Central memory CD8-positive, alpha-beta T cell (primary cell): Measurements from ENCODE around the gene KIZ.

ENCODE experiments used
- ATAC-seq: fragments of 150-1000 bp; cut with Tn5 transposase; replicated peaks from 2 replicates; pipeline ENCODE4 v1.10.0; 2022; ENCODE audit warnings: mild to moderate bottlenecking, moderate FRiP score, moderate number of reproducible peaks; ENCODE audit not compliant: poor library complexity, severe bottlenecking; ENCODE audit errors: extremely low read depth
- DNase-seq, 2 donors: peaks; one replicate each; pipeline ENCODE4 v3.0.0; 2021; ENCODE audit warnings: low spot score in 2 of 2
- H3K27ac Mint-ChIP-seq: one replicate; pipeline ENCODE4 v1.8.0; 2022; ENCODE audit warnings: low read depth, mild to moderate bottlenecking, moderate library complexity, mixed read lengths
- H3K27me3 Mint-ChIP-seq: one replicate; pipeline ENCODE4 v1.8.0; 2022; ENCODE audit warnings: mixed read lengths
- H3K36me3 Mint-ChIP-seq: one replicate; pipeline ENCODE4 v1.8.0; 2022; ENCODE audit warnings: mild to moderate bottlenecking, moderate library complexity, mixed read lengths; ENCODE audit not compliant: insufficient read depth
- H3K4me1 Mint-ChIP-seq: one replicate; pipeline ENCODE4 v1.8.0; 2022; ENCODE audit warnings: mixed read lengths
- H3K4me3 Mint-ChIP-seq: one replicate; pipeline ENCODE4 v1.8.0; 2022; ENCODE audit warnings: mild to moderate bottlenecking, moderate library complexity, mixed read lengths
- H3K9me3 Mint-ChIP-seq: one replicate; pipeline ENCODE4 v1.8.0; 2022; ENCODE audit warnings: mixed read lengths

KIZ gene

GRCh38 chr20:21177767-21178166, 51.9 kb downstream of the KIZ start:
- Mint-ChIP-seq H3K9me3 (no peaks in the 10 kb centered on the region), H3K27ac (no peak overlapping the region), H3K36me3 (peaks cover 1% of the 10 kb centered on the region), H3K4me1 (peaks cover 10% of the 10 kb centered on the region), H3K27me3 (no peaks in the 10 kb centered on the region), H3K4me3 (no peak overlapping the region)
- ATAC-seq (no peak), DNase-seq (no peak)

GRCh38 chr20:21179757-21180156, 53.9 kb downstream of the KIZ start:
- H3K27ac Mint-ChIP-seq: no peak overlapping the region
- no peaks in the 10 kb centered on the region for H3K27me3 Mint-ChIP-seq
- no peak overlapping the region for H3K4me3 Mint-ChIP-seq
- DNase-seq (no peak), ATAC-seq (no peak)
- no peaks in the 10 kb centered on the region for H3K9me3 Mint-ChIP-seq
- H3K4me1 Mint-ChIP-seq: peaks cover 10% of the 10 kb centered on the region
- peaks cover 1% of the 10 kb centered on the region for H3K36me3 Mint-ChIP-seq

GRCh38 chr20:21180248-21180647, 54.4 kb downstream of the KIZ start:
- no peaks in the 10 kb centered on the region for H3K27me3 Mint-ChIP-seq
- H3K36me3 Mint-ChIP-seq: peaks cover 1% of the 10 kb centered on the region
- ATAC-seq (no peak), DNase-seq (no peak)
- no peak overlapping the region for H3K27ac Mint-ChIP-seq
- no peaks in the 10 kb centered on the region for H3K9me3 Mint-ChIP-seq
- H3K4me1 Mint-ChIP-seq: peaks cover 10% of the 10 kb centered on the region
- H3K4me3 Mint-ChIP-seq: no peak overlapping the region

- Mint-ChIP-seq H3K4me1 (peaks cover 10% of the 10 kb centered on the region), H3K36me3 (peaks cover 3% of the 10 kb centered on the region), H3K9me3 (no peaks in the 10 kb centered on the region), H3K27me3 (no peaks in the 10 kb centered on the region), H3K4me3 (no peak overlapping the region), H3K27ac (no peak overlapping the region)
- DNase-seq (no peak), ATAC-seq (no peak)
Observed at GRCh38 chr20:21181028-21181427, 55.1 kb downstream of the KIZ start.

- Mint-ChIP-seq H3K4me3 (no peak overlapping the region), H3K4me1 (peaks cover 10% of the 10 kb centered on the region), H3K9me3 (no peaks in the 10 kb centered on the region), H3K36me3 (peaks cover 3% of the 10 kb centered on the region), H3K27ac (no peak overlapping the region), H3K27me3 (no peaks in the 10 kb centered on the region)
- ATAC-seq (no peak), DNase-seq (no peak)
Observed at GRCh38 chr20:21182832-21183563, 57.1 kb downstream of the KIZ start.

- Mint-ChIP-seq H3K4me3 (no peak overlapping the region), H3K27me3 (no peaks in the 10 kb centered on the region), H3K36me3 (peaks cover 5% of the 10 kb centered on the region), H3K9me3 (no peaks in the 10 kb centered on the region), H3K4me1 (peaks cover 7% of the 10 kb centered on the region), H3K27ac (no peak overlapping the region)
- no peak for DNase-seq
- no peak for ATAC-seq
Observed at GRCh38 chr20:21183722-21184121, 57.8 kb downstream of the KIZ start.

- Mint-ChIP-seq H3K27me3 (no peaks in the 10 kb centered on the region), H3K9me3 (no peaks in the 10 kb centered on the region), H3K4me1 (no peaks in the 10 kb centered on the region), H3K36me3 (peaks cover 3% of the 10 kb centered on the region), H3K27ac (no peak overlapping the region), H3K4me3 (no peak overlapping the region)
- no peak for ATAC-seq
- DNase-seq: no peak
Observed at GRCh38 chr20:21184819-21185218, 58.9 kb downstream of the KIZ start.

GRCh38 chr20:21185849-21186248, 60.0 kb downstream of the KIZ start:
- Mint-ChIP-seq H3K4me1 (no peaks in the 10 kb centered on the region), H3K27ac (no peak overlapping the region), H3K27me3 (no peaks in the 10 kb centered on the region), H3K4me3 (no peak overlapping the region), H3K9me3 (no peaks in the 10 kb centered on the region), H3K36me3 (peaks cover 3% of the 10 kb centered on the region)
- no peak for DNase-seq
- ATAC-seq: no peak

- H3K36me3 Mint-ChIP-seq: peaks cover 3% of the 10 kb centered on the region
- H3K27me3 Mint-ChIP-seq: no peaks in the 10 kb centered on the region
- ATAC-seq: no peak
- no peak overlapping the region for H3K27ac Mint-ChIP-seq
- no peak overlapping the region for H3K4me3 Mint-ChIP-seq
- DNase-seq: no peak
- H3K4me1 Mint-ChIP-seq: no peaks in the 10 kb centered on the region
- H3K9me3 Mint-ChIP-seq: no peaks in the 10 kb centered on the region
Observed at GRCh38 chr20:21189761-21190523, 64.1 kb downstream of the KIZ start.

GRCh38 chr20:21190869-21191268, 65.0 kb downstream of the KIZ start:
- Mint-ChIP-seq H3K36me3 (peaks cover 2% of the 10 kb centered on the region), H3K9me3 (no peaks in the 10 kb centered on the region), H3K4me1 (no peaks in the 10 kb centered on the region), H3K27ac (no peak overlapping the region), H3K27me3 (no peaks in the 10 kb centered on the region), H3K4me3 (no peak overlapping the region)
- DNase-seq (no peak), ATAC-seq (no peak)

GRCh38 chr20:21191839-21192238, 66.0 kb downstream of the KIZ start:
- H3K9me3 Mint-ChIP-seq: no peaks in the 10 kb centered on the region
- DNase-seq: no peak
- H3K36me3 Mint-ChIP-seq: peaks cover 2% of the 10 kb centered on the region
- ATAC-seq: no peak
- H3K27me3 Mint-ChIP-seq: no peaks in the 10 kb centered on the region
- H3K4me1 Mint-ChIP-seq: no peaks in the 10 kb centered on the region
- no peak overlapping the region for H3K27ac Mint-ChIP-seq
- H3K4me3 Mint-ChIP-seq: no peak overlapping the region

- no peak overlapping the region for H3K27ac Mint-ChIP-seq
- DNase-seq (no peak), ATAC-seq (no peak)
- no peaks in the 10 kb centered on the region for H3K27me3 Mint-ChIP-seq
- no peaks in the 10 kb centered on the region for H3K9me3 Mint-ChIP-seq
- peaks cover 5% of the 10 kb centered on the region for H3K36me3 Mint-ChIP-seq
- H3K4me1 Mint-ChIP-seq: peaks cover 5% of the 10 kb centered on the region
- no peak overlapping the region for H3K4me3 Mint-ChIP-seq
Observed at GRCh38 chr20:21202259-21202658, 76.4 kb downstream of the KIZ start.

- Mint-ChIP-seq H3K36me3 (peaks cover 5% of the 10 kb centered on the region), H3K27me3 (no peaks in the 10 kb centered on the region), H3K27ac (no peak overlapping the region), H3K4me3 (no peak overlapping the region), H3K4me1 (peaks cover 5% of the 10 kb centered on the region), H3K9me3 (no peaks in the 10 kb centered on the region)
- ATAC-seq (no peak), DNase-seq (no peak)
Observed at GRCh38 chr20:21203088-21203656, 77.3 kb downstream of the KIZ start.
